Endothelial cell (in vitro differentiated cells): ENCODE results near the gene SGMS1. TPM values are rescaled to one million over a fixed set of nuclear protein-coding genes. Genes with fewer than 3 reads are reported as not detected.

Experiments used
- DNase-seq: peaks from one replicate; pipeline ENCODE4 v3.0.0; 2021; ENCODE audit warnings: low spot score
- H3K27ac Mint-ChIP-seq: one replicate; pipeline ENCODE4 v1.8.0; 2021; ENCODE audit warnings: mixed read lengths, inconsistent platforms; ENCODE audit not compliant: unreplicated experiment
- H3K27me3 Mint-ChIP-seq: one replicate; pipeline ENCODE4 v1.8.0; 2021; ENCODE audit warnings: mild to moderate bottlenecking, moderate library complexity, mixed read lengths, inconsistent platforms; ENCODE audit not compliant: unreplicated experiment
- H3K36me3 Mint-ChIP-seq: one replicate; pipeline ENCODE4 v1.8.0; 2021; ENCODE audit warnings: mild to moderate bottlenecking, low read depth, mixed read lengths, inconsistent platforms; ENCODE audit not compliant: unreplicated experiment
- H3K4me1 Mint-ChIP-seq: one replicate; pipeline ENCODE4 v1.8.0; 2021; ENCODE audit warnings: mild to moderate bottlenecking, mixed read lengths, inconsistent platforms; ENCODE audit not compliant: unreplicated experiment
- H3K4me3 Mint-ChIP-seq: one replicate; pipeline ENCODE4 v1.8.0; 2021; ENCODE audit warnings: mild to moderate bottlenecking, mixed read lengths, inconsistent platforms; ENCODE audit not compliant: unreplicated experiment
- H3K9me3 Mint-ChIP-seq: one replicate; pipeline ENCODE4 v1.8.0; 2021; ENCODE audit warnings: mixed read lengths, inconsistent platforms; ENCODE audit not compliant: unreplicated experiment
- total RNA-seq: library from RNA; stranded (reverse); fragmentation: NEBNext Ultra II Directional; extraction: Animal tissue kit (Norgen Biotek cat#: 25700); gene quantifications from one replicate; pipeline ENCODE4 v1.2.1, GENCODE V29; 2021; ENCODE audit not compliant: unreplicated experiment
- TF ChIP-seq, protein P1 (sequence below): fragments of 200-600 bp; sonication (generic); IDR thresholded peaks from one replicate; pipeline ENCODE4 v1.5.0; 2021; ENCODE audit warnings: antibody characterized with exemption; ENCODE audit not compliant: unreplicated experiment

Gene SGMS1
- total RNA-seq, 1 donor from 2014 or later = 12.4 TPM

GRCh38 chr10:50398381-50398780 is 225.4 kb downstream of the SGMS1 start:
- no peak for DNase-seq
- Mint-ChIP-seq H3K4me1 (peaks cover 4% of the 10 kb centered on the region), H3K27ac (no peak overlapping the region), H3K9me3 (no peaks in the 10 kb centered on the region), H3K36me3 (no peaks in the 10 kb centered on the region), H3K27me3 (no peaks in the 10 kb centered on the region), H3K4me3 (no peak overlapping the region)
- TF ChIP-seq, protein P1, sequence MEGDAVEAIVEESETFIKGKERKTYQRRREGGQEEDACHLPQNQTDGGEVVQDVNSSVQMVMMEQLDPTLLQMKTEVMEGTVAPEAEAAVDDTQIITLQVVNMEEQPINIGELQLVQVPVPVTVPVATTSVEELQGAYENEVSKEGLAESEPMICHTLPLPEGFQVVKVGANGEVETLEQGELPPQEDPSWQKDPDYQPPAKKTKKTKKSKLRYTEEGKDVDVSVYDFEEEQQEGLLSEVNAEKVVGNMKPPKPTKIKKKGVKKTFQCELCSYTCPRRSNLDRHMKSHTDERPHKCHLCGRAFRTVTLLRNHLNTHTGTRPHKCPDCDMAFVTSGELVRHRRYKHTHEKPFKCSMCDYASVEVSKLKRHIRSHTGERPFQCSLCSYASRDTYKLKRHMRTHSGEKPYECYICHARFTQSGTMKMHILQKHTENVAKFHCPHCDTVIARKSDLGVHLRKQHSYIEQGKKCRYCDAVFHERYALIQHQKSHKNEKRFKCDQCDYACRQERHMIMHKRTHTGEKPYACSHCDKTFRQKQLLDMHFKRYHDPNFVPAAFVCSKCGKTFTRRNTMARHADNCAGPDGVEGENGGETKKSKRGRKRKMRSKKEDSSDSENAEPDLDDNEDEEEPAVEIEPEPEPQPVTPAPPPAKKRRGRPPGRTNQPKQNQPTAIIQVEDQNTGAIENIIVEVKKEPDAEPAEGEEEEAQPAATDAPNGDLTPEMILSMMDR = no peak

- Mint-ChIP-seq H3K27me3 (no peaks in the 10 kb centered on the region), H3K36me3 (no peaks in the 10 kb centered on the region), H3K9me3 (no peaks in the 10 kb centered on the region), H3K27ac (no peak overlapping the region), H3K4me3 (no peak overlapping the region), H3K4me1 (peaks cover 8% of the 10 kb centered on the region)
- TF ChIP-seq, protein P1 = no peak
- DNase-seq = no peak
Observed at GRCh38 chr10:50397312-50398140, 226.2 kb downstream of the SGMS1 start.

DNA sequence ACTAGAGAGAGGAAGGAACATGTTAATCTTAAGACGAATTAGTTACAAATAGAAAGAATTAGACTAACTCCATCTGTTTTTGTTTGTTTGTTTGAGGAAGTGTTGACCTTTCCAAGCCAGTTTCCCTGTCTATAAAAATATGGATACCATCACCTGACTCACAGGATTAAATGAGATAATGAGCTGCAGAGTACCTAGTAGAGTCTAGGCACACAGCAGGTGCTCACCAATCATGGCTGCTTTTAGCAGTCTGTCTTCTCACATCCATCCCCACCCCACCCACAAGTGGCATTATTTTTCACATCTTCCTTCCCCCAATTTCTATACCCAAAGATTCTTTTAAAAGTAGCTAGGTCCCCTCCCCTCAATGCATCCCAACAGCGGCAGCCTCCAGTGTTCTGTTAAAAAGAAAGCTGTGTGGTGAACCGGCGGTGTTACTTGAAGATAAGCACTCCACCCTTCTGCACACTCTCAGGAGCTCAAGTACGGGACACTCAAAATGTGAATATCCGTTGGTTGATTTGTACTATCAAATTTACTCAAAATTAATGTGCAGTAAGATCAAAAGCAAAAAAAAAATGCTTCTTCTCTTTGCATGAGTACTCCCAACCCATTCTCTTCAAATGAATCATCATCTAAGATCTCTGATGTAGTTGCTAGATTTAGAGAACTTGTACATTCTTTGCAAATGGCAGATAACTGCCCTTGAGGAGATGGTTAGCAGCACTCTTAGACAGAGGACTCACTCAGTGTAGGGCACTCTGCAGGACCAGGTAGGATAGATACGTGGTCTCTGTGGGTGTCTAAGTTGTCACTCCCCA is 227.1 kb downstream of the SGMS1 start:
- Mint-ChIP-seq H3K4me3 (no peak overlapping the region), H3K36me3 (no peaks in the 10 kb centered on the region), H3K27me3 (no peaks in the 10 kb centered on the region), H3K9me3 (no peaks in the 10 kb centered on the region), H3K27ac (no peak overlapping the region), H3K4me1 (peaks cover 8% of the 10 kb centered on the region)
- DNase-seq = no peak
- TF ChIP-seq, protein P1 = no peak

- H3K9me3 Mint-ChIP-seq = no peaks in the 10 kb centered on the region
- no peaks in the 10 kb centered on the region for H3K36me3 Mint-ChIP-seq
- no peak overlapping the region for H3K4me3 Mint-ChIP-seq
- TF ChIP-seq, protein P1 = no peak
- H3K27ac Mint-ChIP-seq = no peak overlapping the region
- no peak for DNase-seq
- no peaks in the 10 kb centered on the region for H3K27me3 Mint-ChIP-seq
- H3K4me1 Mint-ChIP-seq = peaks cover 8% of the 10 kb centered on the region
Observed at GRCh38 chr10:50395851-50396250, 227.9 kb downstream of the SGMS1 start.

DNA sequence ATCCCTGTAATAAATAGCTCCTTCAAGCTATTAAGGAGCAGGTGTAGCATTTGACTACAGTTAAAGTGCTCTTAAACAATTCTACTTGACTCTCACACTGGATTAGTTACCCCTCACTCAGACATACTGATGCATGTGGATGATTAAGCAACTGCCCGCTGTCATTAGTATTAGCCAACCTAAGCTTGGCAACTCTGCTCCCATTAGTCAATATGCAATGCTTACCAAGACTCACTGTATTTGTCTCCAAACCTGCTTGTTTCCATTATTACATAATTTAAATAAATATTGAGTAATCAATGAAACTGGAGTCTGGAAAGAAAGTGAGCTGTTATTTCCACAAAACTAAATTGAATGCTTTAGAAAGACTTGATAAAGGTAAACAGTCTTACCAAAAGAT is 228.5 kb downstream of the SGMS1 start:
- no peaks in the 10 kb centered on the region for H3K27me3 Mint-ChIP-seq
- no peaks in the 10 kb centered on the region for H3K36me3 Mint-ChIP-seq
- peaks cover 8% of the 10 kb centered on the region for H3K4me1 Mint-ChIP-seq
- no peak for DNase-seq
- no peak overlapping the region for H3K27ac Mint-ChIP-seq
- TF ChIP-seq, protein P1 = no peak
- no peak overlapping the region for H3K4me3 Mint-ChIP-seq
- no peaks in the 10 kb centered on the region for H3K9me3 Mint-ChIP-seq
